Mesendoderm (in vitro differentiated cells): ENCODE data around the gene TTC6.

Experiments used
- DNase-seq: peaks from one replicate; pipeline ENCODE4 v3.0.0; 2013
- H2AK5ac ChIP-seq: 2 replicates; pipeline ENCODE4 v1.6.1; 2013; ENCODE audit warnings: low read length, inconsistent platforms
- H2BK120ac ChIP-seq: 2 replicates; pipeline ENCODE4 v1.6.1; 2013; ENCODE audit warnings: low read depth, mild to moderate bottlenecking, low read length, moderate library complexity, mixed read lengths
- H2BK15ac ChIP-seq: replicated peaks from 2 replicates; pipeline ENCODE4 v1.6.1; 2013; ENCODE audit warnings: low read depth, mild to moderate bottlenecking, moderate library complexity
- H2BK5ac ChIP-seq: 2 replicates; pipeline ENCODE4 v1.6.1; 2013; ENCODE audit warnings: low read length, inconsistent platforms
- H3K18ac ChIP-seq: 2 replicates; pipeline ENCODE4 v1.6.1; 2013; ENCODE audit warnings: mild to moderate bottlenecking, low read length, mixed read lengths
- H3K23ac ChIP-seq: one replicate; pipeline ENCODE4 v1.6.1; 2013; ENCODE audit warnings: low read length
- H3K27ac ChIP-seq: 2 replicates; pipeline ENCODE4 v1.5.1; 2013; ENCODE audit warnings: low read depth, mild to moderate bottlenecking, inconsistent platforms, low read length, moderate library complexity
- H3K27me3 ChIP-seq: 2 replicates; pipeline ENCODE4 v1.6.1; 2013; ENCODE audit warnings: low read length, control low read depth, mild to moderate bottlenecking, inconsistent platforms; ENCODE audit not compliant: insufficient read depth, poor library complexity
- H3K36me3 ChIP-seq: 2 replicates; pipeline ENCODE4 v1.6.1; 2013; ENCODE audit warnings: low read length, inconsistent platforms; ENCODE audit not compliant: control insufficient read depth, insufficient read depth
- H3K4ac ChIP-seq: one replicate; pipeline ENCODE4 v1.6.1; 2013; ENCODE audit warnings: low read depth, mild to moderate bottlenecking, low read length, moderate library complexity
- H3K4me1 ChIP-seq: 2 replicates; pipeline ENCODE4 v1.6.1; 2013; ENCODE audit warnings: low read depth, low read length, inconsistent platforms; ENCODE audit not compliant: control insufficient read depth
- H3K4me2 ChIP-seq: 2 replicates; pipeline ENCODE4 v1.6.1; 2013; ENCODE audit warnings: low read length
- H3K4me3 ChIP-seq: 2 replicates; pipeline ENCODE4 v1.5.1; 2013; ENCODE audit warnings: mild to moderate bottlenecking, low read length
- H3K56ac ChIP-seq: one replicate; pipeline ENCODE4 v1.6.1; 2013; ENCODE audit warnings: low read length
- H3K79me1 ChIP-seq: 2 replicates; pipeline ENCODE4 v1.6.1; 2013; ENCODE audit warnings: low read length, inconsistent platforms
- H3K79me2 ChIP-seq: 2 replicates; pipeline ENCODE4 v1.6.1; 2013; ENCODE audit warnings: mild to moderate bottlenecking, low read length; ENCODE audit not compliant: control insufficient read depth, insufficient read depth
- H3K9ac ChIP-seq: 2 replicates; pipeline ENCODE4 v1.6.1; 2013; ENCODE audit warnings: low read length, inconsistent platforms
- H4K5ac ChIP-seq: one replicate; pipeline ENCODE4 v1.6.1; 2013; ENCODE audit warnings: low read length
- H4K8ac ChIP-seq: one replicate; pipeline ENCODE4 v1.6.1; 2013; ENCODE audit warnings: low read depth, mild to moderate bottlenecking, control low read depth, low read length, moderate library complexity
- WGBS: extraction: QIAGEN DNeasy Blood & Tissue Kit; methylation state at CpG from one replicate; pipeline ENCODE4 v1.1.7; 2013; ENCODE audit warnings: low lambda C conversion rate, missing lambda C conversion rate; ENCODE audit not compliant: insufficient coverage; ENCODE audit errors: extremely low coverage; 5-methylcytosine and 5-hydroxymethylcytosine counted together

TTC6 gene

GRCh38 chr14:37623971-37624370 lies 28.5 kb downstream of the TTC6 start:
- H3K4ac ChIP-seq = no peak overlapping the region
- no peak overlapping the region for H3K18ac ChIP-seq
- no peak overlapping the region for H4K5ac ChIP-seq
- no peaks in the 10 kb centered on the region for H3K4me1 ChIP-seq
- no peak overlapping the region for H3K27ac ChIP-seq
- no peaks in the 10 kb centered on the region for H3K79me1 ChIP-seq
- no peak overlapping the region for H2BK5ac ChIP-seq
- no peaks in the 10 kb centered on the region for H3K79me2 ChIP-seq
- no peak overlapping the region for H2BK15ac ChIP-seq
- no peak overlapping the region for H4K8ac ChIP-seq
- peaks cover 4% of the 10 kb centered on the region for H3K27me3 ChIP-seq
- H3K4me2 ChIP-seq = no peak overlapping the region
- H3K23ac ChIP-seq = no peak overlapping the region
- WGBS = no CpG with 5 or more reads among the region's 1 CpG
- H2AK5ac ChIP-seq = no peak overlapping the region
- no peak for DNase-seq
- no peak overlapping the region for H2BK120ac ChIP-seq
- no peak overlapping the region for H3K4me3 ChIP-seq
- H3K36me3 ChIP-seq = no peaks in the 10 kb centered on the region
- H3K9ac ChIP-seq = no peak overlapping the region
- no peak overlapping the region for H3K56ac ChIP-seq

- WGBS = no CpG with 5 or more reads among the region's 9 CpGs
- Histone ChIP-seq H2AK5ac (no peak overlapping the region), H4K8ac (no peak overlapping the region), H2BK120ac (no peak overlapping the region), H3K18ac (no peak overlapping the region), H2BK15ac (no peak overlapping the region), H3K9ac (no peak overlapping the region), H3K4ac (no peak overlapping the region), H3K27me3 (peaks cover 4% of the 10 kb centered on the region), H3K4me1 (no peaks in the 10 kb centered on the region), H4K5ac (no peak overlapping the region), H3K79me2 (no peaks in the 10 kb centered on the region), H3K4me3 (no peak overlapping the region), H3K4me2 (no peak overlapping the region), H2BK5ac (no peak overlapping the region), H3K56ac (no peak overlapping the region), H3K23ac (no peak overlapping the region), H3K36me3 (no peaks in the 10 kb centered on the region), H3K27ac (no peak overlapping the region), H3K79me1 (no peaks in the 10 kb centered on the region)
- peak; percentile 14 for DNase-seq
Observed at GRCh38 chr14:37625597-37626595, 30.5 kb downstream of the TTC6 start.

GRCh38 chr14:37637341-37637740 lies 41.9 kb downstream of the TTC6 start:
- H2AK5ac ChIP-seq = no peak overlapping the region
- no CpG with 5 or more reads among the region's 4 CpGs for WGBS
- H3K56ac ChIP-seq = no peak overlapping the region
- H4K8ac ChIP-seq = no peak overlapping the region
- H3K4me3 ChIP-seq = no peak overlapping the region
- no peak overlapping the region for H2BK120ac ChIP-seq
- no peak overlapping the region for H3K27ac ChIP-seq
- no peaks in the 10 kb centered on the region for H3K4me1 ChIP-seq
- no peak overlapping the region for H2BK5ac ChIP-seq
- no peak overlapping the region for H3K23ac ChIP-seq
- no peak overlapping the region for H3K4ac ChIP-seq
- no peaks in the 10 kb centered on the region for H3K27me3 ChIP-seq
- H3K9ac ChIP-seq = no peak overlapping the region
- no peak overlapping the region for H2BK15ac ChIP-seq
- no peak for DNase-seq
- H3K79me1 ChIP-seq = no peaks in the 10 kb centered on the region
- H4K5ac ChIP-seq = no peak overlapping the region
- H3K4me2 ChIP-seq = no peak overlapping the region
- no peaks in the 10 kb centered on the region for H3K36me3 ChIP-seq
- H3K18ac ChIP-seq = no peak overlapping the region
- H3K79me2 ChIP-seq = no peaks in the 10 kb centered on the region

- no peak overlapping the region for H3K23ac ChIP-seq
- WGBS = no CpG with 5 or more reads among the region's 2 CpGs
- no peak overlapping the region for H2BK5ac ChIP-seq
Observed at GRCh38 chr14:37638599-37638998, 43.2 kb downstream of the TTC6 start.

GRCh38 chr14:37641117-37641516 lies 45.7 kb downstream of the TTC6 start:
- H2AK5ac ChIP-seq = no peak overlapping the region
- H3K36me3 ChIP-seq = no peaks in the 10 kb centered on the region
- H3K18ac ChIP-seq = no peak overlapping the region
- no peaks in the 10 kb centered on the region for H3K79me2 ChIP-seq
- no CpG with 5 or more reads among the region's 1 CpG for WGBS
- no peak overlapping the region for H3K4me3 ChIP-seq
- H3K9ac ChIP-seq = no peak overlapping the region
- no peak overlapping the region for H3K4me2 ChIP-seq
- no peak overlapping the region for H3K4ac ChIP-seq
- no peak overlapping the region for H2BK15ac ChIP-seq
- no peak overlapping the region for H2BK5ac ChIP-seq
- no peaks in the 10 kb centered on the region for H3K79me1 ChIP-seq
- H3K27ac ChIP-seq = no peak overlapping the region
- H3K23ac ChIP-seq = no peak overlapping the region
- no peaks in the 10 kb centered on the region for H3K27me3 ChIP-seq
- H2BK120ac ChIP-seq = no peak overlapping the region
- no peak overlapping the region for H4K5ac ChIP-seq
- H3K4me1 ChIP-seq = no peaks in the 10 kb centered on the region
- DNase-seq = no peak
- H3K56ac ChIP-seq = no peak overlapping the region
- H4K8ac ChIP-seq = no peak overlapping the region

More at GRCh38 chr14:37638599-37638998, 43.2 kb downstream of the TTC6 start:
- Histone ChIP-seq H3K79me1 (no peaks in the 10 kb centered on the region), H3K27me3 (no peaks in the 10 kb centered on the region), H3K18ac (no peak overlapping the region), H2BK120ac (no peak overlapping the region), H3K4me1 (no peaks in the 10 kb centered on the region), H4K5ac (no peak overlapping the region), H3K4me3 (no peak overlapping the region), H3K36me3 (no peaks in the 10 kb centered on the region), H3K56ac (no peak overlapping the region), H3K4me2 (no peak overlapping the region), H2BK15ac (no peak overlapping the region), H3K79me2 (no peaks in the 10 kb centered on the region), H4K8ac (no peak overlapping the region), H3K9ac (no peak overlapping the region), H3K27ac (no peak overlapping the region), H3K4ac (no peak overlapping the region), H2AK5ac (no peak overlapping the region)
- DNase-seq = no peak
